Measurements from ENCODE around the gene TUBB4A.

The TUBB4A gene

DNA sequence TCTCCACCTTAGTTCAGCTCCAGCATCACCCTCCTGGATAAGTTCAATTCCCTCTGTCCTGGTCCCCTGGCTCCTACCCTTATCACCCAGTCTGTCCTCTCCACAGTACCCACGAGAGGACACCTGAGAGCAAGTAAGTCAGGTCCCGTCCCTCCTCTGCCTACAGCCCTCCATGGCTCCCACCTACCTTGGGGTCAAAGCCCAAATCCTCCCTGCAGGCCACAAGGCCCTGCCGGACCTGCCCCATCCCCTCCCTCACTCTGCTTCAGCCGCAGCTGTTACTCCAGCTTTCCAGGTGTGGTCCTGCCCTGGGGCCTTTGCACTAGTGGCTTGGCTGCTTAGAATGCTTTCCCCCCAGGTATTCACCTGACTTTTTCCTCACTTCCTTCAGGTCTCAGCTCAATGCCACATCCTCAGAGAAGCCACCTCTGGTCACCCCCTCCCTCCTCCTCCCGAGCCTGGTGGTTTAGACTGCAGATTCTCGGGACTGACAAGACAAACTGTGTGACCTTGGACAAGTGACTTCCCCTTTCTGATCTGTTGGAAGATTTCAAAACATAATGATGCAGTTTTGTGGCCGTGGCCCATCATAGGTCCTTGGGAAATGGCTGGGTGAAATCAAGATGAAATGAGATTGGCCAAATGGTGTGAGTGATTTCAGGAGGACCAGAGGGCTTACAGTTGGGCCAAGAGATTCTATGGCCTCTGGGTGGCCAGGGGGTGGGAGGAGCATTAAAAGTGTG lies 3.6 kb downstream of the TUBB4A start:
- no peaks in the 10 kb centered on the region for H3F3A ChIP-seq (ENCODE audit: insufficient read depth, low read length)
- H3K9me2 ChIP-seq (ENCODE audit: low read depth, low read length): no peaks in the 10 kb centered on the region
- peak overlapping the region; percentile 32 for H3K4me3 ChIP-seq (ENCODE audit: low read depth, low read length, poor library complexity, severe bottlenecking)
- H3K4me1 ChIP-seq (ENCODE audit: insufficient read depth, low read length, severe bottlenecking): peaks cover 40% of the 10 kb centered on the region
- H3K9ac ChIP-seq (ENCODE audit: low read length): no peak overlapping the region
- H4K20me1 ChIP-seq (ENCODE audit: insufficient read depth, low read length): no peaks in the 10 kb centered on the region
- peak overlapping the region; percentile 87; the same call in 1 of the 2 replicates for H3K4me2 ChIP-seq (ENCODE audit: low read length)
- no peaks in the 10 kb centered on the region for H3K9me3 ChIP-seq (ENCODE audit: low read length)
- H3K79me2 ChIP-seq (ENCODE audit: insufficient read depth, low read length): no peaks in the 10 kb centered on the region
- H3K36me3 ChIP-seq (ENCODE audit: insufficient read depth, low read length): peaks cover 44% of the 10 kb centered on the region
- peak overlapping the region; percentile 10 for H3K27ac ChIP-seq (ENCODE audit: low read depth, low read length, poor library complexity, severe bottlenecking)
- TF ChIP-seq, protein P1, sequence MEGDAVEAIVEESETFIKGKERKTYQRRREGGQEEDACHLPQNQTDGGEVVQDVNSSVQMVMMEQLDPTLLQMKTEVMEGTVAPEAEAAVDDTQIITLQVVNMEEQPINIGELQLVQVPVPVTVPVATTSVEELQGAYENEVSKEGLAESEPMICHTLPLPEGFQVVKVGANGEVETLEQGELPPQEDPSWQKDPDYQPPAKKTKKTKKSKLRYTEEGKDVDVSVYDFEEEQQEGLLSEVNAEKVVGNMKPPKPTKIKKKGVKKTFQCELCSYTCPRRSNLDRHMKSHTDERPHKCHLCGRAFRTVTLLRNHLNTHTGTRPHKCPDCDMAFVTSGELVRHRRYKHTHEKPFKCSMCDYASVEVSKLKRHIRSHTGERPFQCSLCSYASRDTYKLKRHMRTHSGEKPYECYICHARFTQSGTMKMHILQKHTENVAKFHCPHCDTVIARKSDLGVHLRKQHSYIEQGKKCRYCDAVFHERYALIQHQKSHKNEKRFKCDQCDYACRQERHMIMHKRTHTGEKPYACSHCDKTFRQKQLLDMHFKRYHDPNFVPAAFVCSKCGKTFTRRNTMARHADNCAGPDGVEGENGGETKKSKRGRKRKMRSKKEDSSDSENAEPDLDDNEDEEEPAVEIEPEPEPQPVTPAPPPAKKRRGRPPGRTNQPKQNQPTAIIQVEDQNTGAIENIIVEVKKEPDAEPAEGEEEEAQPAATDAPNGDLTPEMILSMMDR (IDR thresholded peaks at IDR 0.05; ENCODE audit: low read length): no peak
- no peak for TF ChIP-seq EZH2 (IDR thresholded peaks at IDR 0.05; ENCODE audit: borderline replicate concordance, low read length)
- no peaks in the 10 kb centered on the region for H3K27me3 ChIP-seq (ENCODE audit: insufficient read depth, low read length)
- H2AFZ ChIP-seq (ENCODE audit: low read length): no peak overlapping the region

DNA sequence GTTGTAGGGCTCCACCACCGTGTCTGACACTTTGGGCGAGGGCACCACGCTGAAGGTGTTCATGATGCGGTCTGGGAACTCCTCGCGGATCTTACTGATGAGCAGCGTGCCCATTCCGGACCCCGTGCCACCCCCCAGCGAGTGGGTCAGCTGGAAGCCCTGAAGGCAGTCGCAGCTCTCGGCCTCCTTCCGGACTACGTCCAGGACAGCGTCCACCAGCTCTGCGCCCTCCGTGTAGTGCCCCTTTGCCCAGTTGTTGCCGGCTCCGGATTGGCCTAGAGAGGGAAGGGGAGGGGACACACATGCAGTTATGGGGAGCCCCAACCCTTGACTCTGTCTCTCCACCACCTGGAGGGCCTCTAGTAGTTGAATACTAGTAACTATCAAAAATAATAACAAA lies 6.2 kb downstream of the TUBB4A start:
- Histone ChIP-seq H4K20me1 (ENCODE audit: insufficient read depth, low read length) (no peaks in the 10 kb centered on the region), H2AFZ (ENCODE audit: low read length) (no peak overlapping the region), H3K27ac (ENCODE audit: low read depth, low read length, poor library complexity, severe bottlenecking) (no peak overlapping the region), H3K9me3 (ENCODE audit: low read length) (no peaks in the 10 kb centered on the region), H3K27me3 (ENCODE audit: insufficient read depth, low read length) (no peaks in the 10 kb centered on the region), H3K79me2 (ENCODE audit: insufficient read depth, low read length) (no peaks in the 10 kb centered on the region), H3K4me2 (ENCODE audit: low read length) (no peak overlapping the region), H3K9ac (ENCODE audit: low read length) (no peak overlapping the region), H3K9me2 (ENCODE audit: low read depth, low read length) (no peaks in the 10 kb centered on the region), H3K4me1 (ENCODE audit: insufficient read depth, low read length, severe bottlenecking) (peaks cover 28% of the 10 kb centered on the region), H3K4me3 (ENCODE audit: low read depth, low read length, poor library complexity, severe bottlenecking) (no peak overlapping the region), H3F3A (ENCODE audit: insufficient read depth, low read length) (no peaks in the 10 kb centered on the region), H3K36me3 (ENCODE audit: insufficient read depth, low read length) (peaks cover 42% of the 10 kb centered on the region)
- TF ChIP-seq, protein P1 (IDR thresholded peaks at IDR 0.05; ENCODE audit: low read length): no peak
- TF ChIP-seq EZH2 (IDR thresholded peaks at IDR 0.05; ENCODE audit: borderline replicate concordance, low read length): no peak

DNA sequence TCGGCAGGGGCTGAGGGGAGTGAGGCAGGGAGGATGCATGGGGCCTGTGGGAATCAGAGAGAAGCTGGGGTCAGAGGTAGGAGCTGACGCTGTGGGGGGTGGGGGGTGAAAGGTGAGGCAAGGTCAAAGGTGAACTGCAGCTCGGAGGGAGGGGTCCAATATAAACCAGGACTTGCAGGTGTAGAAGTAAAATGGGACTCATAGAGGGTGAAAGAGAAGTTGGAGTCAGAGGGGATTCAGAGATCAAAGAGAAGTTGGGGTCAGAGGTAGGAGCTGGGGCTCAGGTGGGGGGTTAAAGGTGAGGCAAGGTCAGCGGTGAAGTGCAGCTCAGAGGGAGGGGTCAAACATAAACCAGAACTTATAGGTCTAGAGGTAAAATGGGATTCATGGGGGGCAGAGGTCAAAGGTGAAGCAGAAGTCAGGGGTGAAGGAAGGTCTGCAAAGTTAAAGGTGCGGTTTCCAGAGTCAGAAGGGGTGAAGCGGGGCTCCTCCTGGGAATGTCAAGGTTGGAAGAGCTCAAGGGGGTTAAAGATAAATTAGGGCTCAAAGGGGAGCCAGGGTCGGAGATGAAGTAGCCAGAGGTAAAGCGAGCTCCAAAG lies 7.6 kb downstream of the TUBB4A start:
- H3K4me3 ChIP-seq (ENCODE audit: low read depth, low read length, poor library complexity, severe bottlenecking): no peak overlapping the region
- H4K20me1 ChIP-seq (ENCODE audit: insufficient read depth, low read length): no peaks in the 10 kb centered on the region
- no peak overlapping the region for H3K27ac ChIP-seq (ENCODE audit: low read depth, low read length, poor library complexity, severe bottlenecking)
- no peaks in the 10 kb centered on the region for H3K9me2 ChIP-seq (ENCODE audit: low read depth, low read length)
- no peak overlapping the region for H3K4me2 ChIP-seq (ENCODE audit: low read length)
- no peaks in the 10 kb centered on the region for H3K79me2 ChIP-seq (ENCODE audit: insufficient read depth, low read length)
- H3K4me1 ChIP-seq (ENCODE audit: insufficient read depth, low read length, severe bottlenecking): peaks cover 22% of the 10 kb centered on the region
- H3K9me3 ChIP-seq (ENCODE audit: low read length): no peaks in the 10 kb centered on the region
- H3K36me3 ChIP-seq (ENCODE audit: insufficient read depth, low read length): peaks cover 30% of the 10 kb centered on the region
- H2AFZ ChIP-seq (ENCODE audit: low read length): no peak overlapping the region
- H3K27me3 ChIP-seq (ENCODE audit: insufficient read depth, low read length): no peaks in the 10 kb centered on the region
- TF ChIP-seq, protein P1 (IDR thresholded peaks at IDR 0.05; ENCODE audit: low read length): no peak
- no peak for TF ChIP-seq EZH2 (IDR thresholded peaks at IDR 0.05; ENCODE audit: borderline replicate concordance, low read length)
- H3K9ac ChIP-seq (ENCODE audit: low read length): no peak overlapping the region
- H3F3A ChIP-seq (ENCODE audit: insufficient read depth, low read length): no peaks in the 10 kb centered on the region
